Measurements from ENCODE around the gene HYLS1.
"Not testable (repeated sequence)": the region's sequence is repeated elsewhere in the genome, so short reads cannot be mapped to it uniquely, and the experiment has no call there.

Gene HYLS1

GRCh38 chr11:125903711-125904659, 16.5 kb downstream of the HYLS1 start, which contains the start of gene DDX25:
DDX25 (plus strand) TSS chr11:125904508; CDS start chr11:125904518, 10 bp downstream.
- peak within 1 kb of the TSS; percentile 95 for H3K4me3 ChIP-seq (ENCODE audit: low read depth, low read length)
- no peak for DNase-seq (ENCODE audit: low read depth)
- TF ChIP-seq, protein P1, sequence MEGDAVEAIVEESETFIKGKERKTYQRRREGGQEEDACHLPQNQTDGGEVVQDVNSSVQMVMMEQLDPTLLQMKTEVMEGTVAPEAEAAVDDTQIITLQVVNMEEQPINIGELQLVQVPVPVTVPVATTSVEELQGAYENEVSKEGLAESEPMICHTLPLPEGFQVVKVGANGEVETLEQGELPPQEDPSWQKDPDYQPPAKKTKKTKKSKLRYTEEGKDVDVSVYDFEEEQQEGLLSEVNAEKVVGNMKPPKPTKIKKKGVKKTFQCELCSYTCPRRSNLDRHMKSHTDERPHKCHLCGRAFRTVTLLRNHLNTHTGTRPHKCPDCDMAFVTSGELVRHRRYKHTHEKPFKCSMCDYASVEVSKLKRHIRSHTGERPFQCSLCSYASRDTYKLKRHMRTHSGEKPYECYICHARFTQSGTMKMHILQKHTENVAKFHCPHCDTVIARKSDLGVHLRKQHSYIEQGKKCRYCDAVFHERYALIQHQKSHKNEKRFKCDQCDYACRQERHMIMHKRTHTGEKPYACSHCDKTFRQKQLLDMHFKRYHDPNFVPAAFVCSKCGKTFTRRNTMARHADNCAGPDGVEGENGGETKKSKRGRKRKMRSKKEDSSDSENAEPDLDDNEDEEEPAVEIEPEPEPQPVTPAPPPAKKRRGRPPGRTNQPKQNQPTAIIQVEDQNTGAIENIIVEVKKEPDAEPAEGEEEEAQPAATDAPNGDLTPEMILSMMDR (IDR thresholded peaks at IDR 0.05; ENCODE audit: insufficient read depth, low read depth, low read length, missing control alignments) = no peak

GRCh38 chr11:125904678-125905077, 17.2 kb downstream of the HYLS1 start:
- TF ChIP-seq, protein P1 (IDR thresholded peaks at IDR 0.05; ENCODE audit: insufficient read depth, low read depth, low read length, missing control alignments) = no peak
- H3K4me3 ChIP-seq (ENCODE audit: low read depth, low read length) = no peak overlapping the region
- no peak for DNase-seq (ENCODE audit: low read depth)

- DNase-seq (ENCODE audit: low read depth) = no peak
- H3K4me3 ChIP-seq (ENCODE audit: low read depth, low read length) = no peak overlapping the region
- TF ChIP-seq, protein P1 (IDR thresholded peaks at IDR 0.05; ENCODE audit: insufficient read depth, low read depth, low read length, missing control alignments) = no peak
Measured at GRCh38 chr11:125910226-125910849, 22.9 kb downstream of the HYLS1 start.

GRCh38 chr11:125914601-125915000, 27.1 kb downstream of the HYLS1 start:
- not testable (repeated sequence) for DNase-seq (ENCODE audit: low read depth); H3K4me3 ChIP-seq (ENCODE audit: low read depth, low read length)

GRCh38 chr11:125916683-125917347, 29.3 kb downstream of the HYLS1 start:
- TF ChIP-seq, protein P1 (IDR thresholded peaks at IDR 0.05; ENCODE audit: insufficient read depth, low read depth, low read length, missing control alignments) = no peak
- DNase-seq (ENCODE audit: low read depth) = no peak
- no peak overlapping the region for H3K4me3 ChIP-seq (ENCODE audit: low read depth, low read length)

- TF ChIP-seq, protein P1 (IDR thresholded peaks at IDR 0.05; ENCODE audit: insufficient read depth, low read depth, low read length, missing control alignments) = no peak
- H3K4me3 ChIP-seq (ENCODE audit: low read depth, low read length) = no peak overlapping the region
- no peak for DNase-seq (ENCODE audit: low read depth)
Measured at GRCh38 chr11:125918140-125918840, 30.8 kb downstream of the HYLS1 start.
